HCT116 (cell line): ENCODE measurements around the gene CBFB. TPM values are rescaled to one million over a fixed set of nuclear protein-coding genes. Genes with fewer than 3 reads are reported as not detected.

Experiments used
- ATAC-seq: fragments of 200-7000 bp; cut with Tn5 transposase; 2 replicates; pipeline ENCODE4 v1.9.1; 2020; ENCODE audit warnings: mild to moderate bottlenecking, moderate library complexity
- BruUV-seq: library from RNA; stranded (reverse); fragments of 400-500 nt; replicated peaks from 2 replicates; lab custom pipeline; 2021; lab: Mats Ljungman, UMichigan
- CTCF ChIA-PET: fragments of 300-600 bp; sonication (Branson Sonifier 250); formaldehyde crosslinking; loops from one replicate; lab custom pipeline; 2021; ENCODE audit warnings: antibody characterized with exemption; lab: Charles Lee
- POLR2A ChIA-PET: fragments of 300-600, 350-600 bp; sonication (Branson Sonifier 250); formaldehyde crosslinking; loops from one replicate; lab custom pipeline; 2021; ENCODE audit warnings: antibody characterized with exemption; lab: Charles Lee
- RAD21 ChIA-PET, 2 experiments: fragments of 300-600 bp; sonication (Branson Sonifier 250); formaldehyde crosslinking; loops; one replicate each; lab custom pipeline; 2023; ENCODE audit warnings: low total read pairs in 2 of 2; ENCODE audit not compliant: uncharacterized antibody in 2 of 2, unreplicated experiment in 2 of 2, low non-redundant PET in 1 of 2; lab: Charles Lee
- DNase-seq: peaks from one replicate; pipeline ENCODE4 v3.0.0-alpha.2; 2010; ENCODE audit warnings: low read depth, low spot score
- H2AFZ ChIP-seq: fragments of 200-600 bp; shearing (Covaris generic), sonication (generic); 2 replicates; pipeline ENCODE4 v1.6.1; 2017; ENCODE audit warnings: low read depth, mixed run types, mixed read lengths, antibody characterized with exemption, low read length; ENCODE audit not compliant: poor library complexity, severe bottlenecking
- H3K27ac ChIP-seq: 2 replicates; pipeline ENCODE4 v1.5.1; 2012; ENCODE audit warnings: low read depth, low read length
- H3K27me3 ChIP-seq: fragments of 200-600 bp; sonication (generic); 2 replicates; pipeline ENCODE4 v1.6.1; 2016; ENCODE audit warnings: mixed run types, low read length, mixed read lengths; ENCODE audit not compliant: insufficient read depth
- H3K36me3 ChIP-seq, 2 experiments: fragments of 200-500 bp in 1 of 2; fragments of 200-600 bp in 1 of 2; sonication (Bioruptor generic) in 1 of 2; sonication (generic) in 1 of 2; 2 replicates each; pipeline versions ENCODE4 v1.5.1 to v1.6.1; 2014 to 2016; ENCODE audit warnings: low read length in 2 of 2, inconsistent platforms in 1 of 2, mixed read lengths in 1 of 2, mixed run types in 1 of 2; ENCODE audit not compliant: insufficient read depth in 2 of 2, control insufficient read depth in 1 of 2
- H3K4me1 ChIP-seq, 2 experiments: fragments of 200-600 bp in 1 of 2; sonication (generic) in 1 of 2; 2 replicates each; pipeline versions ENCODE4 v1.5.1 to v1.6.1; 2012 to 2017; ENCODE audit warnings: low read length in 2 of 2, inconsistent platforms in 1 of 2, mild to moderate bottlenecking in 1 of 2, mixed read lengths in 1 of 2, mixed run types in 1 of 2, moderate library complexity in 1 of 2; ENCODE audit not compliant: insufficient read depth in 2 of 2, control insufficient read depth in 1 of 2
- H3K4me2 ChIP-seq: fragments of 200-600 bp; sonication (generic); 2 replicates; pipeline ENCODE4 v1.6.1; 2017; ENCODE audit warnings: mixed run types, low read length, mixed read lengths
- H3K4me3 ChIP-seq, 2 experiments: fragments of 200-600 bp in 1 of 2; sonication (generic) in 1 of 2; replicated peaks in 1 of 2; 2 replicates each; pipeline ENCODE4 v1.5.1; 2011 to 2016; ENCODE audit warnings: low read length in 2 of 2, control low read depth in 1 of 2, low read depth in 1 of 2, mild to moderate bottlenecking in 1 of 2, mixed read lengths in 1 of 2, mixed run types in 1 of 2
- H3K79me2 ChIP-seq: fragments of 200-600 bp; sonication (generic); 2 replicates; pipeline ENCODE4 v1.6.1; 2017; ENCODE audit warnings: mild to moderate bottlenecking, mixed run types, low read length, moderate library complexity, mixed read lengths; ENCODE audit not compliant: insufficient read depth
- H3K9ac ChIP-seq: fragments of 200-600 bp; sonication (generic); 2 replicates; pipeline ENCODE4 v1.6.1; 2016; ENCODE audit warnings: low read length, mixed read lengths
- H3K9me2 ChIP-seq: fragments of 200-600 bp; sonication (generic), shearing (Covaris generic); 2 replicates; pipeline ENCODE4 v1.6.1; 2017; ENCODE audit warnings: mixed run types, mild to moderate bottlenecking, moderate library complexity; ENCODE audit not compliant: insufficient read depth
- H3K9me3 ChIP-seq, 2 experiments: fragments of 200-500 bp in 1 of 2; fragments of 200-600 bp in 1 of 2; sonication (Bioruptor generic) in 1 of 2; sonication (generic) in 1 of 2; 2 replicates each; pipeline ENCODE4 v1.6.1; 2014 to 2017; ENCODE audit warnings: low read length in 2 of 2, mixed read lengths in 2 of 2, inconsistent platforms in 1 of 2, low read depth in 1 of 2, mild to moderate bottlenecking in 1 of 2, mixed run types in 1 of 2, moderate library complexity in 1 of 2; ENCODE audit not compliant: control insufficient read depth in 1 of 2, insufficient read depth in 1 of 2
- H4K20me1 ChIP-seq: fragments of 200-600 bp; sonication (generic), shearing (Covaris generic); 2 replicates; pipeline ENCODE4 v1.6.1; 2017; ENCODE audit warnings: mixed run types, mild to moderate bottlenecking, moderate library complexity; ENCODE audit not compliant: insufficient read depth
- CEBPB ChIP-seq: IDR thresholded peaks from 2 replicates; pipeline ENCODE4 v1.6.1; 2012; ENCODE audit warnings: low read depth
- ELF1 ChIP-seq: IDR thresholded peaks from 2 replicates; pipeline ENCODE4 v1.6.1; 2012; ENCODE audit warnings: low read depth, borderline replicate concordance
- EZH2 ChIP-seq: fragments of 200-600 bp; sonication (generic); IDR thresholded peaks from 2 replicates; pipeline ENCODE4 v1.6.1; 2017; ENCODE audit warnings: antibody characterized with exemption, mixed run types
- EZH2phosphoT487 ChIP-seq: fragments of 200-600 bp; IDR thresholded peaks from 2 replicates; pipeline ENCODE4 v1.6.1; 2018; ENCODE audit warnings: antibody characterized with exemption, borderline replicate concordance
- JUND ChIP-seq: IDR thresholded peaks from 2 replicates; pipeline ENCODE4 v1.6.1; 2012
- POLR2A ChIP-seq: IDR thresholded peaks from 2 replicates; pipeline ENCODE4 v1.7.0; 2011; ENCODE audit warnings: borderline replicate concordance; ENCODE audit not compliant: insufficient read depth, insufficient read length; ENCODE audit errors: extremely low read depth
- POLR2AphosphoS5 ChIP-seq: IDR thresholded peaks from 2 replicates; pipeline ENCODE4 v1.6.1; 2011; ENCODE audit warnings: mild to moderate bottlenecking, low read depth, low read length, moderate library complexity
- RAD21 ChIP-seq: IDR thresholded peaks from 2 replicates; pipeline ENCODE4 v1.6.1; 2012; ENCODE audit warnings: low read depth, mild to moderate bottlenecking
- REST ChIP-seq: IDR thresholded peaks from 2 replicates; pipeline ENCODE4 v1.6.1; 2012; ENCODE audit warnings: low read depth
- SIN3A ChIP-seq: IDR thresholded peaks from 2 replicates; pipeline ENCODE4 v1.6.1; 2012; ENCODE audit warnings: low read depth
- SRF ChIP-seq: IDR thresholded peaks from 2 replicates; pipeline ENCODE4 v1.6.1; 2012; ENCODE audit warnings: low read depth
- TCF7L2 ChIP-seq: IDR thresholded peaks from 2 replicates; pipeline ENCODE4 v1.7.0; 2011; ENCODE audit warnings: borderline replicate concordance, inconsistent platforms; ENCODE audit not compliant: insufficient read depth, insufficient read length; ENCODE audit errors: extremely low read depth
- YY1 ChIP-seq: IDR thresholded peaks from 2 replicates; pipeline ENCODE4 v1.6.1; 2011; ENCODE audit warnings: low read length, low read depth, moderate library complexity, mild to moderate bottlenecking; ENCODE audit not compliant: insufficient replicate concordance; ENCODE audit errors: extremely low read depth
- ZFX ChIP-seq: fragments of 450-650 bp; IDR thresholded peaks from 2 replicates; pipeline ENCODE4 v1.6.1; 2017
- ZNF274 ChIP-seq: fragments of 200-500 bp; sonication (Bioruptor generic); IDR thresholded peaks from 2 replicates; pipeline ENCODE4 v1.6.1; 2014; ENCODE audit warnings: mild to moderate bottlenecking, low read depth, low read length, inconsistent platforms
- intact Hi-C: fragments of 100-400 bp; cut with micrococcal nuclease; formaldehyde crosslinking; loops from 2 replicates; pipeline ENCODE4 v1.10.0; 2022
- total RNA-seq: library from RNA; stranded (reverse); gene quantifications from one replicate; pipeline ENCODE4 v1.2.1, GENCODE V29; 2021; ENCODE audit not compliant: unreplicated experiment

The CBFB gene
- total RNA-seq, 1 experiment from 2014 or later: 101 TPM

- no peak for ATAC-seq
- H3K9me3 ChIP-seq: no peaks in the 10 kb centered on the region
- no TSS peak for BruUV-seq
- no peak overlapping the region for H3K27ac ChIP-seq
- ChIA-PET POLR2A (no interaction called here), RAD21 (no interaction called here), CTCF (no interaction called here)
- H3K4me2 ChIP-seq: no peak overlapping the region
- H4K20me1 ChIP-seq: peaks cover 13% of the 10 kb centered on the region; the same call in 1 of the 2 replicates
- H3K9ac ChIP-seq: no peak overlapping the region
- H3K4me1 ChIP-seq: peaks cover 8 to 10% of the 10 kb centered on the region in 2 experiments; a peak in 3 of 4 replicates
- TF ChIP-seq ZNF274 (no peak), POLR2A (no peak), EZH2phosphoT487 (no peak), EZH2 (no peak), RAD21 (no peak), SRF (no peak), CEBPB (no peak), TCF7L2 (no peak)
- intact Hi-C loops: loop anchor here (5.0 kb wide), 1 partner anchor 58 kb away; no protein-coding TSS in a partner anchor
- no peak for DNase-seq
- no peaks in the 10 kb centered on the region for H3K27me3 ChIP-seq
- H3K4me3 ChIP-seq: no peak overlapping the region
- H2AFZ ChIP-seq: no peak overlapping the region
- peaks cover 99% of the 10 kb centered on the region for H3K79me2 ChIP-seq
- no peaks in the 10 kb centered on the region for H3K9me2 ChIP-seq
- H3K36me3 ChIP-seq: peaks cover 18 to 32% of the 10 kb centered on the region in 2 experiments
Observed at GRCh38 chr16:67034487-67034886, 5.5 kb downstream of the CBFB start.

- intact Hi-C loops: no loop called here
- no peak overlapping the region for H3K4me2 ChIP-seq
- H3K27ac ChIP-seq: no peak overlapping the region
- H3K9me2 ChIP-seq: no peaks in the 10 kb centered on the region
- H3K4me1 ChIP-seq: peaks cover 5 to 6% of the 10 kb centered on the region in 2 experiments; a peak in 3 of 4 replicates
- ATAC-seq (no peak), DNase-seq (no peak)
- RAD21 ChIA-PET: no interaction called here
- CTCF ChIA-PET: no interaction called here
- H3K79me2 ChIP-seq: peaks cover 99% of the 10 kb centered on the region
- H3K36me3 ChIP-seq: peaks cover 21 to 38% of the 10 kb centered on the region in 2 experiments
- no peaks in the 10 kb centered on the region for H3K27me3 ChIP-seq
- TF ChIP-seq JUND: no peak
- no peak for TF ChIP-seq ZNF274
- no peak for TF ChIP-seq ZFX
- no peak for TF ChIP-seq EZH2
- TF ChIP-seq YY1: no peak
- no peak for TF ChIP-seq SIN3A
- TF ChIP-seq ELF1: no peak
- no peak for TF ChIP-seq POLR2AphosphoS5
- no peak for TF ChIP-seq REST
- no TSS peak for BruUV-seq
- POLR2A ChIA-PET: no interaction called here
- peaks cover 13% of the 10 kb centered on the region; the same call in 1 of the 2 replicates for H4K20me1 ChIP-seq
- H3K9me3 ChIP-seq: no peaks in the 10 kb centered on the region
- H3K9ac ChIP-seq: no peak overlapping the region
- H2AFZ ChIP-seq: no peak overlapping the region
- H3K4me3 ChIP-seq: no peak overlapping the region
Observed at GRCh38 chr16:67035364-67035763, 6.4 kb downstream of the CBFB start.
